ENCODE data around the gene FAM120B. TPM values are rescaled to one million over a fixed set of nuclear protein-coding genes. Genes with fewer than 3 reads are reported as not detected.

Gene FAM120B
- total RNA-seq, 2 donors from 2014 or later, result 14.1 to 25.9 TPM

- Mint-ChIP-seq H3K9me3 (no peaks in the 10 kb centered on the region), H3K36me3 (peaks cover 0 to 6% of the 10 kb centered on the region in 2 donors), H3K27ac (no peak overlapping the region)
- no peak for DNase-seq (ENCODE audit: low spot score in 2 of 2)
- peak; percentile 40 to 61 for ATAC-seq
Observed at GRCh38 chr6:170291271-170292110, 15.1 kb upstream of the FAM120B start.

- no peak for ATAC-seq
- H3K9me3 Mint-ChIP-seq, result no peaks in the 10 kb centered on the region
- no peak for DNase-seq (ENCODE audit: low spot score in 2 of 2)
- H3K27ac Mint-ChIP-seq, result no peak overlapping the region
- H3K36me3 Mint-ChIP-seq, result peaks cover 0 to 6% of the 10 kb centered on the region in 2 donors
Observed at GRCh38 chr6:170292111-170292406, 14.5 kb upstream of the FAM120B start.

GRCh38 chr6:170292407-170293158 is 14.0 kb upstream of the FAM120B start:
- ATAC-seq, result no peak
- Mint-ChIP-seq H3K36me3 (peaks cover 0 to 6% of the 10 kb centered on the region in 2 donors), H3K9me3 (no peaks in the 10 kb centered on the region), H3K27ac (no peak overlapping the region)
- no peak for DNase-seq (ENCODE audit: low spot score in 2 of 2)

- DNase-seq (ENCODE audit: low spot score in 2 of 2), result no peak
- Mint-ChIP-seq H3K27ac (no peak overlapping the region), H3K36me3 (peaks cover 0 to 5% of the 10 kb centered on the region in 2 donors), H3K9me3 (no peaks in the 10 kb centered on the region)
- ATAC-seq, result no peak
Observed at GRCh38 chr6:170293341-170294231, 13.0 kb upstream of the FAM120B start.

- H3K27ac Mint-ChIP-seq, result no peak overlapping the region
- no peaks in the 10 kb centered on the region for H3K36me3 Mint-ChIP-seq
- no peaks in the 10 kb centered on the region for H3K9me3 Mint-ChIP-seq
- no peak for DNase-seq (ENCODE audit: low spot score in 2 of 2)
- ATAC-seq, result no peak
Observed at GRCh38 chr6:170294298-170294730, 12.2 kb upstream of the FAM120B start.

GRCh38 chr6:170294813-170295509 is 11.6 kb upstream of the FAM120B start:
- ATAC-seq (no peak), DNase-seq (ENCODE audit: low spot score in 2 of 2) (no peak)
- Mint-ChIP-seq H3K27ac (peak overlapping the region in 1 of 2 donors; percentile 9), H3K36me3 (peaks cover 0 to 3% of the 10 kb centered on the region in 2 donors), H3K9me3 (peaks cover 0 to 2% of the 10 kb centered on the region in 2 donors)

GRCh38 chr6:170295510-170296422 is 10.8 kb upstream of the FAM120B start:
- H3K9me3 Mint-ChIP-seq, result peaks cover 0 to 5% of the 10 kb centered on the region in 2 donors
- ATAC-seq (peak; percentile 58 to 90), DNase-seq (ENCODE audit: low spot score in 2 of 2) (peak; percentile 42 to 77)
- H3K27ac Mint-ChIP-seq, result no peak overlapping the region
- H3K36me3 Mint-ChIP-seq, result peaks cover 0 to 6% of the 10 kb centered on the region in 2 donors

GRCh38 chr6:170296423-170296745 is 10.2 kb upstream of the FAM120B start:
- ATAC-seq, result no peak
- DNase-seq (ENCODE audit: low spot score in 2 of 2), result no peak
- Mint-ChIP-seq H3K9me3 (peaks cover 0 to 5% of the 10 kb centered on the region in 2 donors), H3K27ac (no peak overlapping the region), H3K36me3 (peaks cover 1 to 10% of the 10 kb centered on the region in 2 donors)

GRCh38 chr6:170296746-170297575 is 9.6 kb upstream of the FAM120B start:
- H3K9me3 Mint-ChIP-seq, result peaks cover 5 to 11% of the 10 kb centered on the region in 2 donors
- no peak for ATAC-seq
- no peak overlapping the region for H3K27ac Mint-ChIP-seq
- H3K36me3 Mint-ChIP-seq, result peaks cover 5 to 16% of the 10 kb centered on the region in 2 donors
- DNase-seq (ENCODE audit: low spot score in 2 of 2), result no peak

GRCh38 chr6:170297576-170298330 is 8.8 kb upstream of the FAM120B start:
- peaks cover 5 to 11% of the 10 kb centered on the region in 2 donors for H3K9me3 Mint-ChIP-seq

GRCh38 chr6:170298688-170299087 is 7.9 kb upstream of the FAM120B start:
- ATAC-seq (no peak), DNase-seq (ENCODE audit: low spot score in 2 of 2) (no peak)
- Mint-ChIP-seq H3K27ac (no peak overlapping the region), H3K9me3 (peaks cover 5 to 11% of the 10 kb centered on the region in 2 donors), H3K36me3 (peaks cover 5 to 17% of the 10 kb centered on the region in 2 donors)

More at GRCh38 chr6:170297576-170298330, 8.8 kb upstream of the FAM120B start:
- DNase-seq (ENCODE audit: low spot score in 2 of 2) (no peak), ATAC-seq (no peak)
- peaks cover 5 to 17% of the 10 kb centered on the region in 2 donors for H3K36me3 Mint-ChIP-seq
- no peak overlapping the region for H3K27ac Mint-ChIP-seq

GRCh38 chr6:170301184-170301583 is 5.4 kb upstream of the FAM120B start:
- DNase-seq (ENCODE audit: low spot score in 2 of 2) (no peak), ATAC-seq (no peak)
- Mint-ChIP-seq H3K9me3 (peaks cover 5 to 11% of the 10 kb centered on the region in 2 donors), H3K36me3 (peaks cover 5 to 17% of the 10 kb centered on the region in 2 donors), H3K27ac (no peak overlapping the region)

GRCh38 chr6:170305805-170306323 is 694 bp upstream of the FAM120B start:
- no peak for ATAC-seq
- peaks cover 19 to 29% of the 10 kb centered on the region in 2 donors for H3K36me3 Mint-ChIP-seq
- peak overlapping the region in 1 of 2 donors; percentile 97 for H3K27ac Mint-ChIP-seq

More at GRCh38 chr6:170305805-170306323, 694 bp upstream of the FAM120B start:
- DNase-seq (ENCODE audit: low spot score in 2 of 2), result no peak
- peaks cover 5 to 7% of the 10 kb centered on the region in 2 donors for H3K9me3 Mint-ChIP-seq

All from activated naive CD4-positive, alpha-beta T cell treated with anti-CD3 and anti-CD28 coated beads, Interleukin-2, amount 50 U/mL, for 72 hours (primary cell).